Keratinocyte (primary cell): ENCODE measurements around the gene IL1RL1.

ENCODE experiments used
- EZH2 ChIP-seq: IDR thresholded peaks from one replicate; pipeline ENCODE4 v1.6.1; 2012; ENCODE audit warnings: inconsistent platforms, mild to moderate bottlenecking, low read length, moderate library complexity
- TF ChIP-seq, protein P1 (sequence below), 3 experiments: IDR thresholded peaks in 1 of 3; conservative IDR thresholded peaks in 1 of 3; optimal IDR thresholded peaks in 1 of 3; 2 replicates in 2 of 3; 3 replicates in 1 of 3; pipeline versions ENCODE3 to v1.5.1; 2011; ENCODE audit warnings: low read length in 3 of 3, mild to moderate bottlenecking in 3 of 3, moderate library complexity in 2 of 3, control low read depth in 1 of 3, inconsistent platforms in 1 of 3; ENCODE audit not compliant: insufficient read depth in 2 of 3; ENCODE audit errors: extremely low read depth in 1 of 3

DNA sequence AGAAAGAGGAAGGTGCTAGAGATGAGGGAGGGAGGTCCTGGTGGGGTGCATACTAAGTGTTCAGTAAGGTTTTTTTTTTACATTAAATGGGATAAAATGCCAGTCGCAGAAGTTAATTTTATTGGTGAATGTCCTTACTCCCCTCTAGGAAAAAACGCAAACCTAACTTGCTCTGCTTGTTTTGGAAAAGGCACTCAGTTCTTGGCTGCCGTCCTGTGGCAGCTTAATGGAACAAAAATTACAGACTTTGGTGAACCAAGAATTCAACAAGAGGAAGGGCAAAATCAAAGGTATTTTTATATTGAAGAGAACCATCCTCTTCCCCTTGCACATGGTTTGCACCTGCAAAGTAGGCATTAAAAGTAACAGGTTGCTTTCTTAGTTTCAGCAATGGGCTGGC, 31.5 kb downstream of the IL1RL1 start:
- TF ChIP-seq, protein P1, sequence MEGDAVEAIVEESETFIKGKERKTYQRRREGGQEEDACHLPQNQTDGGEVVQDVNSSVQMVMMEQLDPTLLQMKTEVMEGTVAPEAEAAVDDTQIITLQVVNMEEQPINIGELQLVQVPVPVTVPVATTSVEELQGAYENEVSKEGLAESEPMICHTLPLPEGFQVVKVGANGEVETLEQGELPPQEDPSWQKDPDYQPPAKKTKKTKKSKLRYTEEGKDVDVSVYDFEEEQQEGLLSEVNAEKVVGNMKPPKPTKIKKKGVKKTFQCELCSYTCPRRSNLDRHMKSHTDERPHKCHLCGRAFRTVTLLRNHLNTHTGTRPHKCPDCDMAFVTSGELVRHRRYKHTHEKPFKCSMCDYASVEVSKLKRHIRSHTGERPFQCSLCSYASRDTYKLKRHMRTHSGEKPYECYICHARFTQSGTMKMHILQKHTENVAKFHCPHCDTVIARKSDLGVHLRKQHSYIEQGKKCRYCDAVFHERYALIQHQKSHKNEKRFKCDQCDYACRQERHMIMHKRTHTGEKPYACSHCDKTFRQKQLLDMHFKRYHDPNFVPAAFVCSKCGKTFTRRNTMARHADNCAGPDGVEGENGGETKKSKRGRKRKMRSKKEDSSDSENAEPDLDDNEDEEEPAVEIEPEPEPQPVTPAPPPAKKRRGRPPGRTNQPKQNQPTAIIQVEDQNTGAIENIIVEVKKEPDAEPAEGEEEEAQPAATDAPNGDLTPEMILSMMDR (optimal IDR thresholded peaks at IDR 0.05 in 1 of 3, IDR thresholded peaks at IDR 0.05 in 1 of 3, conservative IDR thresholded peaks at IDR 0.05 in 1 of 3; ENCODE audit: extremely low read depth in 1 of 3, insufficient read depth in 2 of 3, low read length in 3 of 3) = peak; percentile 27 to 53 (median 33)
- TF ChIP-seq EZH2 = no peak
